Neural cell (in vitro differentiated cells): ENCODE results near the gene SLC38A3. TPM values are rescaled to one million over a fixed set of nuclear protein-coding genes. Genes with fewer than 3 reads are reported as not detected.

Experiments used
- H2AFZ ChIP-seq: fragments of 200-600, 300-800 bp; sonication (generic), shearing (Covaris generic); 2 replicates; pipeline ENCODE4 v1.6.0; 2014; ENCODE audit warnings: low read depth, mild to moderate bottlenecking, antibody characterized with exemption, low read length, moderate library complexity
- H3F3A ChIP-seq: fragments of 200-600 bp; shearing (Covaris generic); 2 replicates; pipeline ENCODE4 v1.6.1; 2016; ENCODE audit warnings: mild to moderate bottlenecking, moderate library complexity, mixed read lengths, antibody characterized with exemption, low read length; ENCODE audit not compliant: insufficient read depth, poor library complexity, severe bottlenecking
- H3K27ac ChIP-seq: fragments of 200-600, 300-800 bp; sonication (generic), shearing (Covaris generic); 2 replicates; pipeline ENCODE4 v1.5.1; 2014; ENCODE audit warnings: mild to moderate bottlenecking, low read length, moderate library complexity
- H3K27me3 ChIP-seq: fragments of 300-800, 200-600 bp; sonication (generic), shearing (Covaris generic); 2 replicates; pipeline ENCODE4 v1.6.0; 2014; ENCODE audit warnings: mild to moderate bottlenecking, low read depth, low read length, moderate library complexity; ENCODE audit not compliant: insufficient read depth
- H3K36me3 ChIP-seq: fragments of 300-800, 200-600 bp; sonication (generic), shearing (Covaris generic); 2 replicates; pipeline ENCODE4 v1.5.1; 2014; ENCODE audit warnings: mild to moderate bottlenecking, antibody characterized with exemption, low read length, moderate library complexity; ENCODE audit not compliant: insufficient read depth
- H3K4me2 ChIP-seq: fragments of 300-800, 200-600 bp; sonication (generic), shearing (Covaris generic); 2 replicates; pipeline ENCODE4 v1.6.0; 2014; ENCODE audit warnings: mild to moderate bottlenecking, low read length
- H3K4me3 ChIP-seq: fragments of 300-800, 200-600 bp; sonication (generic), shearing (Covaris generic); 2 replicates; pipeline ENCODE4 v1.5.1; 2014; ENCODE audit warnings: mild to moderate bottlenecking, low read length, moderate library complexity
- H3K79me2 ChIP-seq: fragments of 200-600 bp; shearing (Covaris generic); replicated peaks from 2 replicates; pipeline ENCODE4 v1.6.0; 2014; ENCODE audit warnings: mild to moderate bottlenecking, low read length, moderate library complexity; ENCODE audit not compliant: insufficient read depth
- H3K9ac ChIP-seq: fragments of 300-800, 200-600 bp; sonication (generic), shearing (Covaris generic); 2 replicates; pipeline ENCODE4 v1.6.1; 2016; ENCODE audit warnings: mild to moderate bottlenecking, low read length, mixed read lengths
- H3K9me2 ChIP-seq: fragments of 200-600 bp; shearing (Covaris generic); 2 replicates; pipeline ENCODE4 v1.6.1; 2016; ENCODE audit warnings: mild to moderate bottlenecking, low read length, mixed read lengths; ENCODE audit not compliant: insufficient read depth
- H3K9me3 ChIP-seq: fragments of 200-600, 300-800 bp; sonication (generic), shearing (Covaris generic); 2 replicates; pipeline ENCODE4 v1.6.1; 2016; ENCODE audit warnings: mild to moderate bottlenecking, mixed run types, low read length, moderate library complexity, mixed read lengths
- H4K20me1 ChIP-seq: fragments of 200-600 bp; shearing (Covaris generic); 2 replicates; pipeline ENCODE4 v1.6.1; 2016; ENCODE audit warnings: mild to moderate bottlenecking, mixed run types; ENCODE audit not compliant: insufficient read depth
- EP300 ChIP-seq: fragments of 450-650 bp; conservative IDR thresholded peaks from 2 replicates; pipeline ENCODE4 v1.6.1; 2014; ENCODE audit warnings: antibody characterized with exemption, mild to moderate bottlenecking, moderate library complexity; ENCODE audit not compliant: poor library complexity, severe bottlenecking
- EZH2 ChIP-seq: fragments of 200-600, 300-800 bp; shearing (Covaris generic), sonication (generic); IDR thresholded peaks from 2 replicates; pipeline ENCODE4 v1.6.1; 2014; ENCODE audit warnings: antibody characterized with exemption, low read length, borderline replicate concordance, mild to moderate bottlenecking; ENCODE audit not compliant: insufficient read depth, poor library complexity, severe bottlenecking
- MXI1 ChIP-seq: fragments of 450-650 bp; conservative IDR thresholded peaks from 2 replicates; pipeline ENCODE4 v1.6.1; 2014; ENCODE audit warnings: antibody characterized with exemption, mild to moderate bottlenecking; ENCODE audit not compliant: poor library complexity, severe bottlenecking
- POLR2AphosphoS5 ChIP-seq: IDR thresholded peaks from 2 replicates; pipeline ENCODE4 v1.6.1; 2012
- RAD21 ChIP-seq: fragments of 450-650 bp; conservative IDR thresholded peaks from 2 replicates; pipeline ENCODE4 v1.6.1; 2014; ENCODE audit warnings: antibody characterized with exemption, mild to moderate bottlenecking, moderate library complexity
- SMC3 ChIP-seq: fragments of 450-650 bp; conservative IDR thresholded peaks from 2 replicates; pipeline ENCODE4 v1.6.1; 2014; ENCODE audit warnings: antibody characterized with exemption, mild to moderate bottlenecking, moderate library complexity; ENCODE audit not compliant: poor library complexity
- TAF1 ChIP-seq: IDR thresholded peaks from 2 replicates; pipeline ENCODE4 v1.6.1; 2012; ENCODE audit warnings: low read depth
- polyA plus RNA-seq: library from polyadenylated mRNA; depleted of rRNA; stranded (reverse); fragments of >200 nt; gene quantifications from 2 replicates; pipeline ENCODE4 v1.2.3, GENCODE V29; 2014
- TF ChIP-seq, protein P1 (sequence below): IDR thresholded peaks from 2 replicates; pipeline ENCODE4 v1.6.1; 2012; ENCODE audit warnings: borderline replicate concordance
- TF ChIP-seq, protein P2 (sequence below): fragments of 450-650 bp; IDR thresholded peaks from 2 replicates; pipeline ENCODE4 v1.5.1; 2014; ENCODE audit warnings: antibody characterized with exemption, mild to moderate bottlenecking, moderate library complexity; ENCODE audit not compliant: poor library complexity, severe bottlenecking

SLC38A3 gene
- polyA plus RNA-seq, 1 donor from 2014 or later, result not detected

DNA sequence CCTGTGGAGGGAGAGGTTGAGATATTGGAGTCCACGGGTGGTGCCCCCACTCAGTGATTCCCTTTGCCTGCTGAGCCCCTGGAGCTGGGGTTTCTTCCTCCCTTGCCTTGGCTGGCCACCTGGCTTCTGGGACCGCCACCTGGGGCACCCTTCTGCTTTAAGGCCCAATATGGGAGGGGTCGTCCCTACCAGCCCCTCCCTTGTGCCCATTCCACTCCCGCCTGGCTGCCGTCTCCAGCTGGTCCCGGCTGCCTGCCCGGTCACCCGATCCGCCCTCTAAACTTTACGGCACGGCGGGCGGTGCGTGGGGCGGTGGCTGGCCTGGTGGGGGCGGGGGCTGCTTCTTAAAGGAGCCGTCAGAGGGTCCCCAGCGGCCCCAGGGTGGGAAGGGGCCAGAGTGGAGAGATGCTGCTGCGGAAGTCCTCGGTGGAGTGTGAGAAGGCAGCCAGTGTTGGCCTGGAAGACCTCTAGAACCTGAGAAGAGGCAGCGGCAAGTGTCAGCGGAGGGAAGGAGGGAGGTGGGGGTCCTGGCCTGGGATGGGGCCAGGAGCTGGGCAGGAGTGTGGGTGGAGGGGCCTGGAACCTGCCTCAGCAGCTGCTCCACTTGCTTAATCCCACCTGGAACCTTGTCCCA, 62.3 kb downstream of the SLC38A3 start:
- Histone ChIP-seq H3K79me2 (no peaks in the 10 kb centered on the region), H3K36me3 (no peaks in the 10 kb centered on the region), H3K4me3 (no peak overlapping the region), H3K27me3 (no peaks in the 10 kb centered on the region), H4K20me1 (no peaks in the 10 kb centered on the region), H3F3A (no peaks in the 10 kb centered on the region), H2AFZ (no peak overlapping the region), H3K9me2 (no peaks in the 10 kb centered on the region), H3K27ac (no peak overlapping the region), H3K9ac (no peak overlapping the region), H3K4me2 (no peak overlapping the region), H3K9me3 (no peaks in the 10 kb centered on the region)
- TF ChIP-seq TAF1 (no peak), POLR2AphosphoS5 (no peak), RAD21 (no peak), MXI1 (no peak), EP300 (no peak), SMC3 (no peak)
- TF ChIP-seq, protein P1, sequence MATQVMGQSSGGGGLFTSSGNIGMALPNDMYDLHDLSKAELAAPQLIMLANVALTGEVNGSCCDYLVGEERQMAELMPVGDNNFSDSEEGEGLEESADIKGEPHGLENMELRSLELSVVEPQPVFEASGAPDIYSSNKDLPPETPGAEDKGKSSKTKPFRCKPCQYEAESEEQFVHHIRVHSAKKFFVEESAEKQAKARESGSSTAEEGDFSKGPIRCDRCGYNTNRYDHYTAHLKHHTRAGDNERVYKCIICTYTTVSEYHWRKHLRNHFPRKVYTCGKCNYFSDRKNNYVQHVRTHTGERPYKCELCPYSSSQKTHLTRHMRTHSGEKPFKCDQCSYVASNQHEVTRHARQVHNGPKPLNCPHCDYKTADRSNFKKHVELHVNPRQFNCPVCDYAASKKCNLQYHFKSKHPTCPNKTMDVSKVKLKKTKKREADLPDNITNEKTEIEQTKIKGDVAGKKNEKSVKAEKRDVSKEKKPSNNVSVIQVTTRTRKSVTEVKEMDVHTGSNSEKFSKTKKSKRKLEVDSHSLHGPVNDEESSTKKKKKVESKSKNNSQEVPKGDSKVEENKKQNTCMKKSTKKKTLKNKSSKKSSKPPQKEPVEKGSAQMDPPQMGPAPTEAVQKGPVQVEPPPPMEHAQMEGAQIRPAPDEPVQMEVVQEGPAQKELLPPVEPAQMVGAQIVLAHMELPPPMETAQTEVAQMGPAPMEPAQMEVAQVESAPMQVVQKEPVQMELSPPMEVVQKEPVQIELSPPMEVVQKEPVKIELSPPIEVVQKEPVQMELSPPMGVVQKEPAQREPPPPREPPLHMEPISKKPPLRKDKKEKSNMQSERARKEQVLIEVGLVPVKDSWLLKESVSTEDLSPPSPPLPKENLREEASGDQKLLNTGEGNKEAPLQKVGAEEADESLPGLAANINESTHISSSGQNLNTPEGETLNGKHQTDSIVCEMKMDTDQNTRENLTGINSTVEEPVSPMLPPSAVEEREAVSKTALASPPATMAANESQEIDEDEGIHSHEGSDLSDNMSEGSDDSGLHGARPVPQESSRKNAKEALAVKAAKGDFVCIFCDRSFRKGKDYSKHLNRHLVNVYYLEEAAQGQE, result no peak
- TF ChIP-seq, protein P2, sequence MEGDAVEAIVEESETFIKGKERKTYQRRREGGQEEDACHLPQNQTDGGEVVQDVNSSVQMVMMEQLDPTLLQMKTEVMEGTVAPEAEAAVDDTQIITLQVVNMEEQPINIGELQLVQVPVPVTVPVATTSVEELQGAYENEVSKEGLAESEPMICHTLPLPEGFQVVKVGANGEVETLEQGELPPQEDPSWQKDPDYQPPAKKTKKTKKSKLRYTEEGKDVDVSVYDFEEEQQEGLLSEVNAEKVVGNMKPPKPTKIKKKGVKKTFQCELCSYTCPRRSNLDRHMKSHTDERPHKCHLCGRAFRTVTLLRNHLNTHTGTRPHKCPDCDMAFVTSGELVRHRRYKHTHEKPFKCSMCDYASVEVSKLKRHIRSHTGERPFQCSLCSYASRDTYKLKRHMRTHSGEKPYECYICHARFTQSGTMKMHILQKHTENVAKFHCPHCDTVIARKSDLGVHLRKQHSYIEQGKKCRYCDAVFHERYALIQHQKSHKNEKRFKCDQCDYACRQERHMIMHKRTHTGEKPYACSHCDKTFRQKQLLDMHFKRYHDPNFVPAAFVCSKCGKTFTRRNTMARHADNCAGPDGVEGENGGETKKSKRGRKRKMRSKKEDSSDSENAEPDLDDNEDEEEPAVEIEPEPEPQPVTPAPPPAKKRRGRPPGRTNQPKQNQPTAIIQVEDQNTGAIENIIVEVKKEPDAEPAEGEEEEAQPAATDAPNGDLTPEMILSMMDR, result no peak

DNA sequence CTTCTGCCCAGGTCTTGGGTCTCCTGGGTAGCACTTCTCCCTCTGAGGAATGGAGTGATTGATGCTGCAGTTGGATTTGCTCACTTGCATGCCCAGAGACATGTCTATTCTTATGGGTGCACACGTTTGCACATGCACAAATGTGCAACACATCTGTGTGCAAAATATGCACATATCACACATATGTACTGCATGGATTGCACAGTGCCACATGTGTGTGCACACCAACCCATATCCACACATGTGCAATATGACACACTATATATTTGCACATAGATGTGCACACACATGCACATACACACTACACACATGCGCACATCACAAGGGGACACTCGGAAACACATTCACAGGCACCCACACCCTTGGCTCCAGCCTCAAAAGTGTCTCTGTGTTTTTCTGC, 63.2 kb downstream of the SLC38A3 start:
- H3F3A ChIP-seq, result no peaks in the 10 kb centered on the region
- H3K9ac ChIP-seq, result no peak overlapping the region
- H3K27ac ChIP-seq, result no peak overlapping the region
- no peaks in the 10 kb centered on the region for H3K9me2 ChIP-seq
- TF ChIP-seq SMC3 (no peak), EZH2 (no peak), EP300 (no peak), MXI1 (no peak), POLR2AphosphoS5 (no peak), TAF1 (no peak)
- TF ChIP-seq, protein P1, result no peak
- TF ChIP-seq, protein P2, result no peak
- H3K36me3 ChIP-seq, result no peaks in the 10 kb centered on the region
- H3K4me2 ChIP-seq, result no peak overlapping the region
- H4K20me1 ChIP-seq, result no peaks in the 10 kb centered on the region
- H3K9me3 ChIP-seq, result no peaks in the 10 kb centered on the region
- no peak overlapping the region for H2AFZ ChIP-seq
- H3K79me2 ChIP-seq, result no peaks in the 10 kb centered on the region
- no peak overlapping the region for H3K4me3 ChIP-seq
- no peaks in the 10 kb centered on the region for H3K27me3 ChIP-seq
